HEK293 (cell line): ENCODE data around the gene ATP6V1B1.

Experiments used
- CTCF ChIA-PET: fragments of 350-600 bp; formaldehyde crosslinking; extraction: SDS; loops from one replicate; lab custom pipeline; 2021; ENCODE audit warnings: antibody characterized with exemption; lab: Yijun Ruan, JAX
- POLR2A ChIA-PET: fragments of 300-600 bp; formaldehyde crosslinking; extraction: SDS; loops from one replicate; lab custom pipeline; 2020; ENCODE audit warnings: antibody characterized with exemption, inconsistent platforms; lab: Yijun Ruan, JAX
- H3K27ac ChIP-seq: fragments of 200-500 bp; sonication (Bioruptor generic); 2 replicates; pipeline ENCODE4 v1.5.1; 2014; ENCODE audit warnings: low read depth, low read length, control low read depth, inconsistent platforms; ENCODE audit errors: extremely low read depth
- H3K36me3 ChIP-seq, 2 experiments: fragments of 200-500 bp in 1 of 2; sonication (Bioruptor generic) in 1 of 2; 1 replicate in 1 of 2; 2 replicates in 1 of 2; pipeline ENCODE4 v1.5.1; 2014 to 2017; ENCODE audit warnings: inconsistent platforms in 2 of 2, low read length in 2 of 2; ENCODE audit not compliant: control insufficient read depth in 2 of 2, insufficient read depth in 1 of 2
- H3K4me1 ChIP-seq: fragments of 200-500 bp; sonication (Bioruptor generic); 2 replicates; pipeline ENCODE4 v1.5.1; 2014; ENCODE audit warnings: mild to moderate bottlenecking, low read length, inconsistent platforms; ENCODE audit not compliant: control insufficient read depth, insufficient read depth
- H3K4me3 ChIP-seq: 2 replicates; pipeline ENCODE4 v1.5.1; 2011; ENCODE audit warnings: low read depth, mild to moderate bottlenecking, control low read depth, low read length, moderate library complexity
- H3K9me3 ChIP-seq: fragments of 200-500 bp; sonication (Bioruptor generic); 2 replicates; pipeline ENCODE4 v1.5.1; 2014; ENCODE audit warnings: low read depth, low read length, inconsistent platforms; ENCODE audit not compliant: control insufficient read depth, insufficient read depth
- CTCF ChIP-seq: fragments of 450-650 bp; formaldehyde crosslinking; IDR thresholded peaks from 2 replicates; pipeline ENCODE4 v1.5.1; 2016; ENCODE audit warnings: missing biosample characterization, missing genetic modification characterization
- EGR2 ChIP-seq: fragments of 450-650 bp; formaldehyde crosslinking; IDR thresholded peaks from 2 replicates; pipeline ENCODE4 v1.5.1; 2016; ENCODE audit warnings: low read depth, missing biosample characterization, missing genetic modification characterization
- FEZF1 ChIP-seq: fragments of 450-650 bp; formaldehyde crosslinking; IDR thresholded peaks from 2 replicates; pipeline ENCODE4 v1.5.1; 2016; ENCODE audit warnings: missing biosample characterization, missing genetic modification characterization
- HOXD13 ChIP-seq: sonication (generic); formaldehyde crosslinking; IDR thresholded peaks from 2 replicates; pipeline ENCODE4 v1.8.0; 2022; ENCODE audit warnings: missing genetic modification reagents, borderline replicate concordance
- IKZF3 ChIP-seq: fragments of 450-650 bp; IDR thresholded peaks from 2 replicates; pipeline ENCODE4 v1.5.0; 2018; ENCODE audit warnings: missing biosample characterization, mild to moderate bottlenecking, missing genetic modification characterization, moderate library complexity
- REPIN1 ChIP-seq: fragments of 450-650 bp; formaldehyde crosslinking; IDR thresholded peaks from 2 replicates; pipeline ENCODE4 v1.5.1; 2017; ENCODE audit warnings: missing biosample characterization, missing genetic modification characterization, low read depth
- SALL2 ChIP-seq: fragments of 450-650 bp; formaldehyde crosslinking; IDR thresholded peaks from 2 replicates; pipeline ENCODE4 v1.5.0; 2017; ENCODE audit warnings: missing biosample characterization, mild to moderate bottlenecking, missing genetic modification characterization, borderline replicate concordance
- SCRT1 ChIP-seq: fragments of 450-650 bp; formaldehyde crosslinking; IDR thresholded peaks from 2 replicates; pipeline ENCODE4 v1.5.1; 2016; ENCODE audit warnings: missing biosample characterization, missing genetic modification characterization, borderline replicate concordance
- SETDB1 ChIP-seq: IDR thresholded peaks from one replicate; pipeline ENCODE4 v1.6.1; 2017; ENCODE audit warnings: mild to moderate bottlenecking, low read length, moderate library complexity, mixed read lengths; ENCODE audit not compliant: insufficient read length
- SP7 ChIP-seq: fragments of 450-650 bp; formaldehyde crosslinking; IDR thresholded peaks from 2 replicates; pipeline ENCODE4 v1.5.1; 2016; ENCODE audit warnings: missing biosample characterization, missing genetic modification characterization
- ZBTB17 ChIP-seq: fragments of 450-650 bp; formaldehyde crosslinking; IDR thresholded peaks from 2 replicates; pipeline ENCODE4 v1.5.1; 2016; ENCODE audit warnings: missing biosample characterization, missing genetic modification characterization
- ZBTB20 ChIP-seq: fragments of 450-650 bp; formaldehyde crosslinking; IDR thresholded peaks from 2 replicates; pipeline ENCODE4 v1.5.1; 2016; ENCODE audit warnings: missing biosample characterization, missing genetic modification characterization
- ZFHX2 ChIP-seq: fragments of 450-650 bp; formaldehyde crosslinking; conservative IDR thresholded peaks from 2 replicates; pipeline ENCODE4 v1.5.1; 2016; ENCODE audit warnings: missing biosample characterization, missing genetic modification characterization
- ZIC2 ChIP-seq: fragments of 450-650 bp; formaldehyde crosslinking; IDR thresholded peaks from 2 replicates; pipeline ENCODE4 v1.5.1; 2016; ENCODE audit warnings: missing biosample characterization, missing genetic modification characterization
- ZNF174 ChIP-seq: fragments of 450-650 bp; formaldehyde crosslinking; IDR thresholded peaks from 2 replicates; pipeline ENCODE4 v1.5.0; 2017; ENCODE audit warnings: missing biosample characterization, mild to moderate bottlenecking, missing genetic modification characterization
- ZNF302 ChIP-seq: fragments of 450-650 bp; formaldehyde crosslinking; IDR thresholded peaks from 2 replicates; pipeline ENCODE4 v1.5.1; 2016; ENCODE audit warnings: missing biosample characterization, missing genetic modification characterization, low read depth
- ZNF350 ChIP-seq: fragments of 450-650 bp; formaldehyde crosslinking; IDR thresholded peaks from 2 replicates; pipeline ENCODE4 v1.5.0; 2017; ENCODE audit warnings: missing biosample characterization, mild to moderate bottlenecking, missing genetic modification characterization
- ZNF366 ChIP-seq: fragments of 450-650 bp; formaldehyde crosslinking; conservative IDR thresholded peaks from 2 replicates; pipeline ENCODE4 v1.5.1; 2016; ENCODE audit warnings: missing biosample characterization, missing genetic modification characterization
- ZNF433 ChIP-seq: fragments of 450-650 bp; formaldehyde crosslinking; IDR thresholded peaks from 2 replicates; pipeline ENCODE4 v1.5.1; 2016; ENCODE audit warnings: missing biosample characterization, missing genetic modification characterization, low read depth
- ZNF473 ChIP-seq: fragments of 450-650 bp; formaldehyde crosslinking; IDR thresholded peaks from 2 replicates; pipeline ENCODE4 v1.5.1; 2017; ENCODE audit warnings: missing biosample characterization, missing genetic modification characterization
- ZNF626 ChIP-seq: fragments of 450-650 bp; sonication (Bioruptor Pico); formaldehyde crosslinking; IDR thresholded peaks from 2 replicates; pipeline ENCODE4 v1.5.1; 2018; ENCODE audit warnings: missing biosample characterization, missing genetic modification characterization, inconsistent platforms
- ZNF639 ChIP-seq: fragments of 450-650 bp; formaldehyde crosslinking; IDR thresholded peaks from 2 replicates; pipeline ENCODE4 v1.5.1; 2016; ENCODE audit warnings: missing biosample characterization, missing genetic modification characterization
- ZNF660 ChIP-seq: fragments of 450-650 bp; IDR thresholded peaks from 2 replicates; pipeline ENCODE4 v1.5.1; 2018; ENCODE audit warnings: missing biosample characterization, mild to moderate bottlenecking, missing genetic modification characterization
- ZSCAN23 ChIP-seq: fragments of 450-650 bp; formaldehyde crosslinking; IDR thresholded peaks from 2 replicates; pipeline ENCODE4 v1.5.1; 2016; ENCODE audit warnings: missing biosample characterization, missing genetic modification characterization
- TF ChIP-seq, protein P1 (sequence below): fragments of 450-650 bp; formaldehyde crosslinking; IDR thresholded peaks from 2 replicates; pipeline ENCODE4 v1.5.1; 2016; ENCODE audit warnings: missing biosample characterization, missing genetic modification characterization
- TF ChIP-seq, protein P2 (sequence below): fragments of 450-650 bp; formaldehyde crosslinking; IDR thresholded peaks from 2 replicates; pipeline ENCODE4 v1.5.1; 2016; ENCODE audit warnings: missing biosample characterization, missing genetic modification characterization
- TF ChIP-seq, protein P3 (sequence below): fragments of 450-650 bp; formaldehyde crosslinking; IDR thresholded peaks from 2 replicates; pipeline ENCODE4 v1.5.1; 2016; ENCODE audit warnings: missing biosample characterization, missing genetic modification characterization

The ATP6V1B1 gene

DNA sequence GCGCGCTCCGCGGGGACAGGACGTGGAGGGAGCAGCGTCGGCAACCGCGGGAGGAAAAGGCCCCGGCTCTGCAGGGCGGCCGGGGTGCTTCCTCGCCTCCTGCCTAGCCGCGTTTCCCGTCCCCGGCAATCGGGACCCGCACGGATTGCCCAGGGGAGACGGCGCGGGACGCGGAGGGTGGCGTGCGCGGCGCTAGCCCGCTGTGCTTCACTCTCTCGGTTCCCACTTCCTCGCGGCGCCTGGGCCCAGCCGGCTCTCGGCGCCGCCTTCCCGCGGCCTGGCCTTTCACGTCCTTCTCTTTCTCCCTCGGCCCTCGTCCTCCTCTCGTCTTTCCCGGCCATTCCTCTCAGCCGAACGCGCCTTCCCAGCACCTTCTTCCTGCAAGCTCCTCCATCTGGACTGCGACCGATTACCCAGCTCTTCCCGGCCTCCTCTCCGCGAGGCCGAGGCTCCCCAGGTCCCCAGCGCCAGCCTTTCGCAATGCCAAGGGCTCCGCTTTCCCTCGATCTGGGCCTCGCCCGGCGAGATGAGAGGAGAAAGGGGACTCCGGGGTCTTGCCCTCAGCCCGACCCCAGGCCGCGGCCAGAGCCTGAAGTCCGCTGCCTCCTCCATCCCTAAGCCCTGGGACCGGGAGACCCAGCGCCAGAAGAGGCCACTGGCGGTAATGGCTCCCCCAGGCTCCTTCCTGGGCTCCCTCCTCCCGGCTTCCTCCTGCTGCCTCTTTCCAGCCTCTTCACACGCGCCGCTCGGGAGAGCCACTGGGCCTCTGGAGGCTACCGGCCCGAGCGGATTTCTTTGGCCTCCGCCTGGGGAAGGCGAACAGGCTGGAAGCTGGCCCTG, 34.3 kb upstream of the ATP6V1B1 start (continued):
- TF ChIP-seq IKZF3: peak; percentile 44
- TF ChIP-seq HOXD13 (CRISPR knock-in tag): no peak
- TF ChIP-seq ZIC2: 0 out of 2 replicates have a peak, but pooled peaks have one; percentile 23
- TF ChIP-seq, protein P1, sequence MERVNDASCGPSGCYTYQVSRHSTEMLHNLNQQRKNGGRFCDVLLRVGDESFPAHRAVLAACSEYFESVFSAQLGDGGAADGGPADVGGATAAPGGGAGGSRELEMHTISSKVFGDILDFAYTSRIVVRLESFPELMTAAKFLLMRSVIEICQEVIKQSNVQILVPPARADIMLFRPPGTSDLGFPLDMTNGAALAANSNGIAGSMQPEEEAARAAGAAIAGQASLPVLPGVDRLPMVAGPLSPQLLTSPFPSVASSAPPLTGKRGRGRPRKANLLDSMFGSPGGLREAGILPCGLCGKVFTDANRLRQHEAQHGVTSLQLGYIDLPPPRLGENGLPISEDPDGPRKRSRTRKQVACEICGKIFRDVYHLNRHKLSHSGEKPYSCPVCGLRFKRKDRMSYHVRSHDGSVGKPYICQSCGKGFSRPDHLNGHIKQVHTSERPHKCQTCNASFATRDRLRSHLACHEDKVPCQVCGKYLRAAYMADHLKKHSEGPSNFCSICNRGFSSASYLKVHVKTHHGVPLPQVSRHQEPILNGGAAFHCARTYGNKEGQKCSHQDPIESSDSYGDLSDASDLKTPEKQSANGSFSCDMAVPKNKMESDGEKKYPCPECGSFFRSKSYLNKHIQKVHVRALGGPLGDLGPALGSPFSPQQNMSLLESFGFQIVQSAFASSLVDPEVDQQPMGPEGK: peak; percentile 24; the same call in 1 of the 2 replicates
- TF ChIP-seq, protein P2, sequence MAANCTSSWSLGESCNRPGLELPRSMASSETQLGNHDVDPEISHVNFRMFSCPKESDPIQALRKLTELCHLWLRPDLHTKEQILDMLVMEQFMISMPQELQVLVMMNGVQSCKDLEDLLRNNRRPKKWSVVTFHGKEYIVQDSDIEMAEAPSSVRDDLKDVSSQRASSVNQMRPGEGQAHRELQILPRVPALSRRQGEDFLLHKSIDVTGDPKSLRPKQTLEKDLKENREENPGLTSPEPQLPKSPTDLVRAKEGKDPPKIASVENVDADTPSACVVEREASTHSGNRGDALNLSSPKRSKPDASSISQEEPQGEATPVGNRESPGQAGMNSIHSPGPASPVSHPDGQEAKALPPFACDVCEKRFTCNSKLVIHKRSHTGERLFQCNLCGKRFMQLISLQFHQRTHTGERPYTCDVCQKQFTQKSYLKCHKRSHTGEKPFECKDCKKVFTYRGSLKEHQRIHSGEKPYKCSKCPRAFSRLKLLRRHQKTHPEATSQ (tag by site-specific recombination): 0 out of 2 replicates have a peak, but pooled peaks have one; percentile 10

GRCh38 chr2:70902067-70902442, 33.6 kb upstream of the ATP6V1B1 start:
- Histone ChIP-seq H3K4me1 (peaks cover 2% of the 10 kb centered on the region; the same call in 1 of the 2 replicates), H3K4me3 (peak overlapping the region; percentile 76), H3K36me3 (peaks cover 5 to 37% of the 10 kb centered on the region in 2 experiments; a peak in 2 of 3 replicates), H3K27ac (peak overlapping the region; percentile 79; the same call in 1 of the 2 replicates), H3K9me3 (no peaks in the 10 kb centered on the region)
- ChIA-PET CTCF (interaction anchor here (0.5 to 1.2 kb wide), 3 partner anchors 19 to 46 kb away, joined by 3 to 9 read pairs (median 4); no protein-coding TSS in a partner anchor), POLR2A (interaction anchor here (0.8 to 1.3 kb wide), 2 partner anchors 14 to 28 kb away, joined by 4 to 6 read pairs; no protein-coding TSS in a partner anchor)
- TF ChIP-seq ZIC2: no peak
- no peak for TF ChIP-seq ZNF350 (tag by site-specific recombination)
- TF ChIP-seq FEZF1 (tag by site-specific recombination): no peak
- no peak for TF ChIP-seq EGR2 (tag by site-specific recombination)
- no peak for TF ChIP-seq REPIN1 (tag by site-specific recombination)
- TF ChIP-seq SETDB1: no peak
- TF ChIP-seq ZNF433 (tag by site-specific recombination): no peak
- no peak for TF ChIP-seq ZNF660
- no peak for TF ChIP-seq ZNF473 (tag by site-specific recombination)
- no peak for TF ChIP-seq SP7 (tag by site-specific recombination)
- TF ChIP-seq ZNF639: no peak
- TF ChIP-seq SCRT1 (tag by site-specific recombination): peak; percentile 94; the same call in 1 of the 2 replicates
- no peak for TF ChIP-seq ZNF626
- TF ChIP-seq ZBTB20 (tag by site-specific recombination): peak; percentile 86
- TF ChIP-seq CTCF: no peak
- TF ChIP-seq ZNF366 (tag by site-specific recombination): no peak
- TF ChIP-seq, protein P3, sequence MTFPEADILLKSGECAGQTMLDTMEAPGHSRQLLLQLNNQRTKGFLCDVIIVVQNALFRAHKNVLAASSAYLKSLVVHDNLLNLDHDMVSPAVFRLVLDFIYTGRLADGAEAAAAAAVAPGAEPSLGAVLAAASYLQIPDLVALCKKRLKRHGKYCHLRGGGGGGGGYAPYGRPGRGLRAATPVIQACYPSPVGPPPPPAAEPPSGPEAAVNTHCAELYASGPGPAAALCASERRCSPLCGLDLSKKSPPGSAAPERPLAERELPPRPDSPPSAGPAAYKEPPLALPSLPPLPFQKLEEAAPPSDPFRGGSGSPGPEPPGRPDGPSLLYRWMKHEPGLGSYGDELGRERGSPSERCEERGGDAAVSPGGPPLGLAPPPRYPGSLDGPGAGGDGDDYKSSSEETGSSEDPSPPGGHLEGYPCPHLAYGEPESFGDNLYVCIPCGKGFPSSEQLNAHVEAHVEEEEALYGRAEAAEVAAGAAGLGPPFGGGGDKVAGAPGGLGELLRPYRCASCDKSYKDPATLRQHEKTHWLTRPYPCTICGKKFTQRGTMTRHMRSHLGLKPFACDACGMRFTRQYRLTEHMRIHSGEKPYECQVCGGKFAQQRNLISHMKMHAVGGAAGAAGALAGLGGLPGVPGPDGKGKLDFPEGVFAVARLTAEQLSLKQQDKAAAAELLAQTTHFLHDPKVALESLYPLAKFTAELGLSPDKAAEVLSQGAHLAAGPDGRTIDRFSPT (tag by site-specific recombination): 0 out of 2 replicates have a peak, but pooled peaks have one; percentile 27
- TF ChIP-seq ZBTB17 (tag by site-specific recombination): 0 out of 2 replicates have a peak, but pooled peaks have one; percentile 21
- TF ChIP-seq ZFHX2: peak; percentile 28; the same call in 1 of the 2 replicates
- no peak for TF ChIP-seq SALL2
- TF ChIP-seq ZNF302 (tag by site-specific recombination): no peak
- no peak for TF ChIP-seq ZNF174 (tag by site-specific recombination)
- TF ChIP-seq ZSCAN23 (tag by site-specific recombination): no peak
